CD14-positive monocyte (primary cell): Measurements from ENCODE around the gene CXCR5. TPM values are rescaled to one million over a fixed set of nuclear protein-coding genes. Genes with fewer than 3 reads are reported as not detected.

Source experiments
- DNase-seq, 3 donors: peaks; one replicate each; pipeline ENCODE4 v3.0.0-alpha.2; 2011 to 2022
- H2AFZ ChIP-seq: 2 replicates; pipeline ENCODE4 v1.6.0; 2012; ENCODE audit warnings: mild to moderate bottlenecking, low read depth, low read length, inconsistent platforms; ENCODE audit not compliant: insufficient read depth, poor library complexity, severe bottlenecking
- H3K27ac ChIP-seq, 2 donors: 1 replicate in 1 of 2; 2 replicates in 1 of 2; pipeline ENCODE4 v1.5.1; 2012 to 2013; ENCODE audit warnings: low read length in 2 of 2, control low read depth in 1 of 2, inconsistent platforms in 1 of 2, low read depth in 1 of 2, mild to moderate bottlenecking in 1 of 2
- H3K27me3 ChIP-seq, 2 donors: one replicate each; pipeline versions ENCODE4 v1.6.0 to v1.6.1; 2011 to 2013; ENCODE audit warnings: low read length in 2 of 2; ENCODE audit not compliant: control insufficient read depth in 2 of 2, insufficient read depth in 2 of 2
- H3K36me3 ChIP-seq, 2 donors: replicated peaks in 1 of 2; 1 replicate in 1 of 2; 2 replicates in 1 of 2; pipeline versions ENCODE4 v1.5.1 to v1.6.1; 2012 to 2013; ENCODE audit warnings: low read length in 2 of 2, control low read depth in 1 of 2, inconsistent platforms in 1 of 2, mild to moderate bottlenecking in 1 of 2; ENCODE audit not compliant: insufficient read depth in 2 of 2, control insufficient read depth in 1 of 2
- H3K4me1 ChIP-seq, 2 donors: 1 replicate in 1 of 2; 2 replicates in 1 of 2; pipeline versions ENCODE4 v1.5.1 to v1.6.1; 2012 to 2013; ENCODE audit warnings: low read length in 2 of 2, control low read depth in 1 of 2, inconsistent platforms in 1 of 2, mild to moderate bottlenecking in 1 of 2, moderate library complexity in 1 of 2; ENCODE audit not compliant: insufficient read depth in 2 of 2, control insufficient read depth in 1 of 2
- H3K4me2 ChIP-seq: replicated peaks from 2 replicates; pipeline ENCODE3; 2012; ENCODE audit warnings: low read length, moderate library complexity, mild to moderate bottlenecking; ENCODE audit not compliant: poor library complexity, severe bottlenecking; ENCODE audit errors: extremely low read depth
- H3K4me3 ChIP-seq, 3 experiments: fragments of 200-600 bp in 1 of 3; sonication (generic) in 1 of 3; replicated peaks in 1 of 3; 1 replicate in 2 of 3; 2 replicates in 1 of 3; pipeline ENCODE4 v1.5.1; 2011 to 2013; ENCODE audit warnings: low read length in 3 of 3, mild to moderate bottlenecking in 3 of 3, control low read depth in 2 of 3, low read depth in 2 of 3, inconsistent platforms in 1 of 3, moderate library complexity in 1 of 3
- H3K79me2 ChIP-seq: 2 replicates; pipeline ENCODE4 v1.6.0; 2012; ENCODE audit warnings: mild to moderate bottlenecking, control low read depth, inconsistent platforms, low read length, moderate library complexity; ENCODE audit not compliant: insufficient read depth
- H3K9ac ChIP-seq: 2 replicates; pipeline ENCODE4 v1.6.0; 2017; ENCODE audit warnings: low read length, mild to moderate bottlenecking; ENCODE audit not compliant: insufficient read depth, poor library complexity, severe bottlenecking
- H3K9me3 ChIP-seq, 2 donors: replicated peaks in 1 of 2; 1 replicate in 1 of 2; 2 replicates in 1 of 2; pipeline versions ENCODE4 v1.5.1 to v1.6.1; 2012 to 2013; ENCODE audit warnings: low read length in 2 of 2, control low read depth in 1 of 2; ENCODE audit not compliant: control insufficient read depth in 1 of 2, insufficient read depth in 1 of 2
- H4K20me1 ChIP-seq: 2 replicates; pipeline ENCODE4 v1.6.0; 2012; ENCODE audit warnings: mild to moderate bottlenecking, low read length, control low read depth, moderate library complexity; ENCODE audit not compliant: insufficient read depth
- H3K27ac Mint-ChIP-seq, 7 donors: one replicate each; pipeline ENCODE4 v1.8.0; 2020; ENCODE audit warnings: mild to moderate bottlenecking in 7 of 7, mixed read lengths in 7 of 7, moderate library complexity in 6 of 7, inconsistent platforms in 2 of 7
- H3K27me3 Mint-ChIP-seq, 3 donors: one replicate each; pipeline ENCODE4 v1.8.0; 2021 to 2022; ENCODE audit warnings: low read depth in 3 of 3, mild to moderate bottlenecking in 3 of 3, mixed read lengths in 3 of 3, moderate library complexity in 3 of 3, inconsistent platforms in 1 of 3
- H3K36me3 Mint-ChIP-seq, 2 donors: one replicate each; pipeline ENCODE4 v1.8.0; 2020; ENCODE audit warnings: mixed read lengths in 2 of 2, inconsistent platforms in 1 of 2, mild to moderate bottlenecking in 1 of 2
- H3K4me1 Mint-ChIP-seq: one replicate; pipeline ENCODE4 v1.8.0; 2020; ENCODE audit warnings: mild to moderate bottlenecking, mixed read lengths
- H3K4me3 Mint-ChIP-seq, 2 donors: one replicate each; pipeline ENCODE4 v1.8.0; 2020; ENCODE audit warnings: mild to moderate bottlenecking in 2 of 2, mixed read lengths in 2 of 2, moderate library complexity in 1 of 2
- H3K9me3 Mint-ChIP-seq, 7 donors: one replicate each; pipeline ENCODE4 v1.8.0; 2020 to 2022; ENCODE audit warnings: mixed read lengths in 7 of 7, mild to moderate bottlenecking in 6 of 7, moderate library complexity in 6 of 7, inconsistent platforms in 2 of 7
- CTCF ChIP-seq: fragments of 200-600 bp; IDR thresholded peaks from one replicate; pipeline ENCODE4 v1.8.0; 2022; ENCODE audit warnings: antibody characterized with exemption, mild to moderate bottlenecking
- WGBS: methylation state at CpG from one replicate; pipeline ENCODE4 v1.1.5; 2013; ENCODE audit warnings: missing lambda C conversion rate; ENCODE audit not compliant: insufficient coverage; 5-methylcytosine and 5-hydroxymethylcytosine counted together
- intact Hi-C, 2 donors: fragments of 100-400 bp; cut with micrococcal nuclease; formaldehyde crosslinking; loops; one replicate each; pipeline versions ENCODE4 v1.15.0 to v1.15.1; 2023
- polyA plus RNA-seq, 3 donors: library from polyadenylated mRNA; depleted of rRNA in 1 of 3; unstranded in 2 of 3; stranded (reverse) in 1 of 3; fragments of 300-500 nt in 2 of 3; fragments of >200 nt in 1 of 3; fragmentation: Illumina TruSeq in 2 of 3; gene quantifications; 1 replicate in 2 of 3; 2 replicates in 1 of 3; pipeline ENCODE4 v1.2.3, GENCODE V29; 2012 to 2021

CXCR5 gene
- polyA plus RNA-seq, 3 donors, result 0.08 to 0.31 (median 0.09) TPM

DNA sequence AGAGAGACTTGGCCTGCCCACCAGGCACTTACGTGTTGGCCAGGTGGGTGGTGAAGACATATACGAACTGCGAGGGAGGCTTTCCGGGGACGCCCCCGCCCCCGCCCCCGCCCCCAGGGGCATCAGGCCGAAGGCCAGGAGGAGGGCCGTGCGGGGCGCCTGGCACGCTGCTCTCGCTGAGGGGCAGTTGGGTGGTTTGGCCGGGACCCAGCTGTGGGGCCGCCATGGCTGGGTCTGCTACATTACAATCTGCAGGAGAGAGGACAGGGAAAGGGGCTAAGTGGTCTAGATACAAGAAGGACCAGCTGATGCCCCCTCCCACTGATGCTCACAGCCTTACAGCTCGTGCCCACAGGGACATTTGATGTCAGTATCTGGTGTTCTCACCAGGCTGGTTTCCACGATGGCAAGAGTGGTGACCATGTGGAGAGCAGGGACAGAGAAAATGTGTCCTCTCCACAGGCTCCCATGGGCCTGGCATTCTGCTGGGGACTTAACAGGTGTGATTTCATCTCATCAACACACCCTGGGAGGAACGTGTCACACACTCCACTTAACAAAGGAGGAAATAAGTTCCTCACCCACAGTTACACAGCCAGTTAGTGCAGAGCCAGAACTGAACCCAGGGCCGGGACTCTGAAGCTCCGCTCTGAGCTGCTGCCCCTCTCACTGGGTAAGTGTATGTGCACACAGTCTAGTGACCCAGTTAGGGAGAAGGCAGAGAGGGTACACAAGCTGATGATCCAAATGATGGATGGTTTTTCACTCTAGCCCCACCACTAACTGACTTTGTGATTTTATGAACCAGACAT lies 19.7 kb downstream of the CXCR5 start:
- Histone ChIP-seq H3K9me3 (no peaks in the 10 kb centered on the region), H3K4me1 (no peaks in the 10 kb centered on the region), H3K4me2 (no peak overlapping the region), H2AFZ (no peak overlapping the region), H3K4me3 (no peak overlapping the region), H3K27ac (no peak overlapping the region), H3K9ac (no peak overlapping the region), H4K20me1 (peaks cover 21% of the 10 kb centered on the region), H3K36me3 (peaks cover 61 to 86% of the 10 kb centered on the region in 2 donors), H3K27me3 (no peaks in the 10 kb centered on the region), H3K79me2 (no peaks in the 10 kb centered on the region)
- Mint-ChIP-seq H3K9me3 (peaks cover 0 to 3% (median 0%) of the 10 kb centered on the region in 7 donors), H3K27ac (no peak overlapping the region), H3K4me1 (no peaks in the 10 kb centered on the region), H3K27me3 (peaks cover 0 to 2% (median 0%) of the 10 kb centered on the region in 3 donors), H3K36me3 (peaks cover 66 to 86% of the 10 kb centered on the region in 2 donors), H3K4me3 (no peak overlapping the region)
- intact Hi-C loops, result no loop called here
- DNase-seq, result no peak
- 94% methylated on average over 18 of the region's 21 CpGs for WGBS
- TF ChIP-seq CTCF, result no peak

DNA sequence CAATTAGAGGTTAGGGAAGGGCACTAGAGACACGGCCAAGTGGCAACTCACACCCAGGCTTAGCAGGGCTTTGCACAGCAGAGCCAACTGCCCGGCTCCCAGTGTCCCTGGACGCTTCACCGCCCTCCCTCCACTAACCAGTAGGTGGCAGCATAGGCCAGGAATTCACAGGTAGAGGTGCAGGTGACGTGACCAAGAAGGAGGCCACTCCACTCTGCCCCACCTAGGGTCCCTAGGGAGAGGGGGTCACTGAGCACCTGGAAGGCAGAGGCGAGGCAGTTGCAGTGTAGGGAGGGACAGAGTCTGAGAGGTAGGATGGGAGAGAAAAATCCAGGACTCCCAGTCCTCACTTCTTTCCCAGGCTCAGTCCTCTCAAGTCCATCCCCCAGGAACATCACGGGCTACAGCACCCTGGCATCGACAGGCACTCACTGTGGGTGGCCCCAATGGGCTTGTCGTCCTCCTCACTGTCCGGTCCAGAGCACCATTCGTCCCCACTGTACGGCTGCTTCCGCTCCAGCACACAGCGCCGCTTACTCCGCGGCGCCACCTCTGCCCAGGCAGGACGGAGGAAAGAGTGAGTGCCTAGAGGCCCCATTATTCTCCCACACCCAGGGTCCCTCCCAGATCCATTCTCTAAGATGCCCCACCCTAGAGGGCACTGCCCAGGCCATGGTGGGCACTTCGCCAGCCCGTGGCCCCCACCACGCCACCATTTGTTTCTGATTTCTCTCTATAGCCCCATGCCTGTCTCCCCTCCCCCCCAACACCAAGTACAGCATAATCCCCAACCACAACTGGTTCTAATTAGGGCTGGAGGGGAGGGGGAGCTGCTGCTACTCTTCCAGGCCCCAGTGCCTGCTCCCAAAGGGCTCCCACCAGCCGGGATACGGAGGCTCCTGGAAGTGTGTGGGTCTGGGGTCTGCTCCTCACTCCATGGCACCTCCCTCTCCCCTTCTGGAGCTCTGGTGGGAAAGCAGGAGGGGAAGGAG lies 23.7 kb downstream of the CXCR5 start:
- H3K9ac ChIP-seq, result no peak overlapping the region
- no peak overlapping the region for H3K4me2 ChIP-seq
- peaks cover 7 to 25% (median 14%) of the 10 kb centered on the region in 3 donors for H3K27me3 Mint-ChIP-seq
- H4K20me1 ChIP-seq, result peaks cover 58% of the 10 kb centered on the region
- peaks cover 29 to 59% of the 10 kb centered on the region in 2 donors for H3K36me3 ChIP-seq
- WGBS, result 75% methylated on average over 15 of the region's 24 CpGs
- H2AFZ ChIP-seq, result no peak overlapping the region
- no peak overlapping the region for H3K27ac ChIP-seq
- peaks cover 21 to 24% of the 10 kb centered on the region in 2 donors for H3K4me1 ChIP-seq
- H3K9me3 Mint-ChIP-seq, result peaks cover 0 to 3% (median 0%) of the 10 kb centered on the region in 7 donors
- peaks cover 21% of the 10 kb centered on the region for H3K4me1 Mint-ChIP-seq
- no peak overlapping the region for H3K4me3 Mint-ChIP-seq
- intact Hi-C loops, result loop anchor here (1.0 to 2.0 kb wide), 3 partner anchors 21 to 49 kb away; partner anchors contain the start of gene UPK2 (in 2 of the 2)
- peak overlapping the region in 3 of 7 donors; percentile 10 to 60 (median 53) for H3K27ac Mint-ChIP-seq
- peaks cover 54 to 63% of the 10 kb centered on the region in 2 donors for H3K36me3 Mint-ChIP-seq
- H3K27me3 ChIP-seq, result no peaks in the 10 kb centered on the region
- H3K9me3 ChIP-seq, result no peaks in the 10 kb centered on the region
- no peak overlapping the region for H3K4me3 ChIP-seq
- peaks cover 15% of the 10 kb centered on the region for H3K79me2 ChIP-seq
- peak; percentile 72 to 81 (median 76) for DNase-seq
- TF ChIP-seq CTCF, result peak; percentile 93
